Measurements from ENCODE around the gene SRSF3. TPM values are rescaled to one million over a fixed set of nuclear protein-coding genes. Genes with fewer than 3 reads are reported as not detected.
"Not testable (repeated sequence)": the region's sequence is repeated elsewhere in the genome, so short reads cannot be mapped to it uniquely, and the experiment has no call there.

SRSF3 gene
- total and polyA plus RNA-seq, 4 donors: 145 to 267 (median 237) TPM

- TF ChIP-seq, protein P1, sequence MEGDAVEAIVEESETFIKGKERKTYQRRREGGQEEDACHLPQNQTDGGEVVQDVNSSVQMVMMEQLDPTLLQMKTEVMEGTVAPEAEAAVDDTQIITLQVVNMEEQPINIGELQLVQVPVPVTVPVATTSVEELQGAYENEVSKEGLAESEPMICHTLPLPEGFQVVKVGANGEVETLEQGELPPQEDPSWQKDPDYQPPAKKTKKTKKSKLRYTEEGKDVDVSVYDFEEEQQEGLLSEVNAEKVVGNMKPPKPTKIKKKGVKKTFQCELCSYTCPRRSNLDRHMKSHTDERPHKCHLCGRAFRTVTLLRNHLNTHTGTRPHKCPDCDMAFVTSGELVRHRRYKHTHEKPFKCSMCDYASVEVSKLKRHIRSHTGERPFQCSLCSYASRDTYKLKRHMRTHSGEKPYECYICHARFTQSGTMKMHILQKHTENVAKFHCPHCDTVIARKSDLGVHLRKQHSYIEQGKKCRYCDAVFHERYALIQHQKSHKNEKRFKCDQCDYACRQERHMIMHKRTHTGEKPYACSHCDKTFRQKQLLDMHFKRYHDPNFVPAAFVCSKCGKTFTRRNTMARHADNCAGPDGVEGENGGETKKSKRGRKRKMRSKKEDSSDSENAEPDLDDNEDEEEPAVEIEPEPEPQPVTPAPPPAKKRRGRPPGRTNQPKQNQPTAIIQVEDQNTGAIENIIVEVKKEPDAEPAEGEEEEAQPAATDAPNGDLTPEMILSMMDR (IDR thresholded peaks at IDR 0.05; ENCODE audit: control extremely low read depth, extremely low read depth): no peak
- Histone ChIP-seq H3K4me1 (ENCODE audit: control insufficient read depth in 5 of 5, insufficient read depth in 5 of 5, low read length in 5 of 5) (peaks cover 0 to 15% (median 7%) of the 10 kb centered on the region in 5 donors), H3K27ac (ENCODE audit: low read depth in 1 of 2, low read length in 1 of 2) (peak overlapping the region in 1 of 2 donors; percentile 24), H3K9me3 (ENCODE audit: control insufficient read depth in 4 of 4, insufficient read depth in 3 of 4, low read length in 3 of 4) (no peaks in the 10 kb centered on the region), H3K27me3 (ENCODE audit: control insufficient read depth in 3 of 3, insufficient read depth in 3 of 3, low read length in 2 of 3) (no peaks in the 10 kb centered on the region), H3K4me3 (no peak overlapping the region), H3K36me3 (ENCODE audit: control insufficient read depth in 4 of 4, insufficient read depth in 4 of 4, low read length in 4 of 4) (peaks cover 16 to 42% (median 20%) of the 10 kb centered on the region in 4 donors), H3K9ac (ENCODE audit: insufficient read depth in 1 of 2, low read length in 2 of 2) (no peak overlapping the region)
- ATAC-seq (ENCODE audit: insufficient read depth, low FRiP score): no peak
- whole genome bisulfite sequencing, 2 donors: 85 to 87% methylated on average over 1 of the region's 1 CpG
- DNase-seq: no peak
Measured at GRCh38 chr6:36610956-36611336, 16.8 kb downstream of the SRSF3 start.

DNA sequence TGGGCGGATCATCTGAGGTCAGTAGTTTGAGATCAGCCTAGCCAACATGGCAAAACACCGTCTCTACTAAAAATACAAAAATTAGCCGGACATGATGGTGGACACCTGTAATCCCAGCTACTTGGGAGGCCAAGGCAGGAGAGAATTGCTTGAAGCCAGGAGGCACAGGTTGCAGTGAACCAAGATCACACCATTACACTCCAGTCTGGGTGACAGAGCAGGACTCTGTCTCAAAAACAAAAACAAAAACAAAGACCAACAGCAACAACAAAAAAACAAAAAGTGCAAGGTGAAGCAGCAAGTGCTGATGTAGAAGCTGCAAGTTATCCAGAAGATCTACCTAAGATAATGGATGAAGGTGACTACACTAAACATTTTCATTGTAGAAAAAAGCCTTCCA, 17.5 kb downstream of the SRSF3 start:
- ATAC-seq (ENCODE audit: insufficient read depth, low FRiP score); H3K27ac ChIP-seq (ENCODE audit: low read depth in 1 of 2, low read length in 1 of 2); DNase-seq; H3K27me3 ChIP-seq (ENCODE audit: control insufficient read depth in 3 of 3, insufficient read depth in 3 of 3, low read length in 2 of 3); H3K4me3 ChIP-seq; H3K9ac ChIP-seq (ENCODE audit: insufficient read depth in 1 of 2, low read length in 2 of 2); H3K9me3 ChIP-seq (ENCODE audit: control insufficient read depth in 4 of 4, insufficient read depth in 3 of 4, low read length in 3 of 4): not testable (repeated sequence)
- H3K4me1 ChIP-seq (ENCODE audit: control insufficient read depth in 5 of 5, insufficient read depth in 5 of 5, low read length in 5 of 5): peaks cover 0 to 15% (median 7%) of the 10 kb centered on the region in 5 donors
- peaks cover 14 to 39% (median 18%) of the 10 kb centered on the region in 4 donors for H3K36me3 ChIP-seq (ENCODE audit: control insufficient read depth in 4 of 4, insufficient read depth in 4 of 4, low read length in 4 of 4)
- 88 to 93% methylated on average over 3 of the region's 3 CpGs for WGBS, 2 donors

- WGBS, 2 donors: 94 to 97% methylated on average over 10 of the region's 10 CpGs
- Histone ChIP-seq H3K4me3 (no peak overlapping the region), H3K4me1 (ENCODE audit: control insufficient read depth in 5 of 5, insufficient read depth in 5 of 5, low read length in 5 of 5) (peaks cover 0 to 13% (median 7%) of the 10 kb centered on the region in 5 donors), H3K9me3 (ENCODE audit: control insufficient read depth in 4 of 4, insufficient read depth in 3 of 4, low read length in 3 of 4) (no peaks in the 10 kb centered on the region), H3K36me3 (ENCODE audit: control insufficient read depth in 4 of 4, insufficient read depth in 4 of 4, low read length in 4 of 4) (peaks cover 14 to 39% (median 18%) of the 10 kb centered on the region in 4 donors), H3K27me3 (ENCODE audit: control insufficient read depth in 3 of 3, insufficient read depth in 3 of 3, low read length in 2 of 3) (no peaks in the 10 kb centered on the region), H3K27ac (ENCODE audit: low read depth in 1 of 2, low read length in 1 of 2) (no peak overlapping the region), H3K9ac (ENCODE audit: insufficient read depth in 1 of 2, low read length in 2 of 2) (no peak overlapping the region)
- no peak for DNase-seq
- ATAC-seq (ENCODE audit: insufficient read depth, low FRiP score): no peak
- TF ChIP-seq, protein P1 (IDR thresholded peaks at IDR 0.05; ENCODE audit: control extremely low read depth, extremely low read depth): no peak
Measured at GRCh38 chr6:36612101-36612625, 18.0 kb downstream of the SRSF3 start.

DNA sequence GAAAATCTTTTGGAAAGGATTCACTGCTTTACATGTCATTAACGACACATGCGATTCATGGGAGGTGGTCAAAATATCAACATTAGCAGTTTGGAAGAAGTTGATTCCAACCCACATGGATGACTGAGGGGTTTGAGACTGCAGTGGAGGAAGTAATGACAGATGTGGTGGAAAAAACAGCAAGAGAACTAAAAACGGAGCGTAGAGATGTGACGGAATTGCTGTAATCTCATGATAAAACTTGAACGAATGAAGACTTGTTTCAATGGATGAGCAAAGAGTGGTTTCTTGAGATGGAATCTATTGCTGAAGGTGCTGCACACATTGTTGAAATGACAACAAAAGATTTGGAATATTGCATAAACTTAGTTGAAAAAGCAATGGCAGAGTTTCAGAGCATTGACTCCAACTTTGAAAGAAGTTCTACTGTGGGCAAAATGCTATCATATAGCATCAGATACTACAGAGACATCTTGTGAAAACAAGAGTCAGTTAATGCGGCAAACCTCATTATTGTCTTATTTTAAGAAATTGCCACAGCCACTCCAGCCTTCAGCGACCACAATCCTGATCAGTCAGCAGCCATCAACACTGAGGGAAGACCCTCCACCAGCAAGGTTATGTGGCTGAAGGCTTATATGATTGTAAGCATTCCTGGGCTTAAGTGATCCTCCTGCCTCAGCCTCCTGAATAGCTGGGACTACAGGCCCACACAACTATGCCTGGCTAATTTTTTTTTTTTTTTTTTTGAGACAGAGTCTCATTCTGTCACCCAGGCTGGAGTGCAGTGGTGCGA, 19.2 kb downstream of the SRSF3 start:
- Histone ChIP-seq H3K9ac (ENCODE audit: insufficient read depth in 1 of 2, low read length in 2 of 2) (no peak overlapping the region), H3K4me1 (ENCODE audit: control insufficient read depth in 5 of 5, insufficient read depth in 5 of 5, low read length in 5 of 5) (peaks cover 0 to 9% (median 0%) of the 10 kb centered on the region in 5 donors), H3K9me3 (ENCODE audit: control insufficient read depth in 4 of 4, insufficient read depth in 3 of 4, low read length in 3 of 4) (no peaks in the 10 kb centered on the region), H3K4me3 (no peak overlapping the region), H3K36me3 (ENCODE audit: control insufficient read depth in 4 of 4, insufficient read depth in 4 of 4, low read length in 4 of 4) (peaks cover 12 to 32% (median 14%) of the 10 kb centered on the region in 4 donors), H3K27me3 (ENCODE audit: control insufficient read depth in 3 of 3, insufficient read depth in 3 of 3, low read length in 2 of 3) (no peaks in the 10 kb centered on the region), H3K27ac (ENCODE audit: low read depth in 1 of 2, low read length in 1 of 2) (no peak overlapping the region)
- 79 to 85% methylated on average over 9 of the region's 9 CpGs for WGBS, 2 donors
- ATAC-seq (ENCODE audit: insufficient read depth, low FRiP score): no peak
- TF ChIP-seq, protein P1 (IDR thresholded peaks at IDR 0.05; ENCODE audit: control extremely low read depth, extremely low read depth): no peak
- DNase-seq: no peak

All from lung (tissue), 12 donors.